ELR (cell line): ENCODE results near the gene MAEA.

Experiments
- DNase-seq: peaks from one replicate; pipeline ENCODE4 v3.0.0-alpha.2; 2015; ENCODE audit warnings: low read depth

Gene MAEA

GRCh38 chr4:1300466-1301455 lies 11.1 kb downstream of the MAEA start:
- DNase-seq: peak; percentile 76

DNA sequence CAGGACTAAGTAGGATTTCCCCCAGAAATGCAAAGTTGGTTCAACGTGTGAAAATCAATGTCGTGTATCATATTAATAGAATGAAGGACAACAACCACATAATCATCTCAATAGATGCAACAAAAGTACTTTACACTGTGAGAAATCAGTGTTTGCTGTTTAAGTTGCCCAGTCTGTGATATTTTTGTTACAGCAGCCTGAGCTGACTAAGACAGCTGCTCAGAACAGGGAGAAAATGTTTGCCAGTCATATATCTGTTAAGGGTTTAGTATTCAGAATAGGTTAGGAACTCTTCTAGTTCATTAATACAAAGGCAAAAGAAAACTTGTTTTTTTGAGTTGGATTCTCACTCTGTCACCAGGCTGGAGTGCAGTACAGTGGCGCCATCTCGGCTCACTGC lies 12.5 kb downstream of the MAEA start:
- DNase-seq: no peak

DNA sequence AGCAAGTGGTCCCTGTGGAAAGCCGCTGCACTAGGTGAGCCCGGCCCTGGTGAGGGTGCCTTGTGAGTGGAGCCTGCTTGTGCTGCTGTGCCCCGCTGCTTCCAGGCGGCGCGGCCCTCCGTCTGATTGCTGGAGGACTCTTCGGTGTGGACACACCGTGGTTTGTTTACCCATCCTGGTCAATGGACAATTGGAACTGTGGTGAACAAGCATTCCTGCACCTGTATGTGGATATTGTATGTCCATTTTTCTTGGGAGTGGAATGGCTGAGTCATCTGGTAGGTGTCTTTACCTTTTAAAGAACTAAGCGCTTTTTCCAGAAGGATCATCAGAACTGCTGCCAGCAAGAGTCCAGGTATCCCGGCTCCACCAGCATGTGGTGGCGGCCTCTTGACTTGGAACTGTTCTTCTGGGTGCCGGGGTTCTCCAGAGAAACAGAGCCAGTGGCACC lies 15.6 kb downstream of the MAEA start:
- no peak for DNase-seq

GRCh38 chr4:1305781-1306455 lies 16.2 kb downstream of the MAEA start:
- DNase-seq: no peak

DNA sequence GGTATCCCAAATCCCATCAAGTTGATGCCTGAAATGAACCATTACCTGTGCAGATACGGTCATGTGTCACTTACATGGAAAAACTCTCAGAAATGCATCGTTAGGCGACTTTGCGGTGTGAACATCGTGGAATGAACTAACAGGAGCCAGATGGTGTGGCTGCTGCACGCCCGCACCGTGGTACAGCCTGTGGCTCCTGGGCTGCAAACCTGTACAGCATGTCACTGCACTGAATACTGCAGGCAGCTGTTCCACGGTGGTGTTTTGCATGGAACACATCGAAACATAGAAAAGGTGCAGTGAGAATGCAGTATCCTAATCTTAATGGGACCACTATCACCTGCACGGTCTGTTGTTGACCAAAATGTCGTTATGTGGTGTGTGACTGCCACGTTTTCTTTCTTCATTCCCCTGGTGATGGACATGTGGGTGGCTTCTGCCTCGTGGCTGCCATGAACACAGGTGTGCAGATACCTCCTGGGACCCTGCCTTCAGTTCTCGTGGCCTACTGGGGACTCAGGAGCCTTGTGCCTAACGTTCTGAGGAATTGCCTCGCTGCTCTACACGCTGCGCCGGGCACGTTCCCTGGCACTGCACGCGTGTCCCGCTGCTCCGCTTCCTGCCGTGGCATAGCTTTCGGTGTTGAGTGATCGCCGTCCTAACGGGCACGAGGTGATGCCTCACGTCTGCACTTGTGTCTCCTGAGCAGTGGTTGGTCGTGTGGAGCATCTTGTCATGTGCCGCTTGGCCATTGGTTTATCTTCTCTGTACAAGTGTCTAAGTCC lies 18.5 kb downstream of the MAEA start:
- no peak for DNase-seq

GRCh38 chr4:1309261-1310010 lies 19.7 kb downstream of the MAEA start:
- DNase-seq: peak; percentile 88

- no peak for DNase-seq
These were observed 20.5 kb downstream of the MAEA start for GRCh38 chr4:1310031-1310795.

DNA sequence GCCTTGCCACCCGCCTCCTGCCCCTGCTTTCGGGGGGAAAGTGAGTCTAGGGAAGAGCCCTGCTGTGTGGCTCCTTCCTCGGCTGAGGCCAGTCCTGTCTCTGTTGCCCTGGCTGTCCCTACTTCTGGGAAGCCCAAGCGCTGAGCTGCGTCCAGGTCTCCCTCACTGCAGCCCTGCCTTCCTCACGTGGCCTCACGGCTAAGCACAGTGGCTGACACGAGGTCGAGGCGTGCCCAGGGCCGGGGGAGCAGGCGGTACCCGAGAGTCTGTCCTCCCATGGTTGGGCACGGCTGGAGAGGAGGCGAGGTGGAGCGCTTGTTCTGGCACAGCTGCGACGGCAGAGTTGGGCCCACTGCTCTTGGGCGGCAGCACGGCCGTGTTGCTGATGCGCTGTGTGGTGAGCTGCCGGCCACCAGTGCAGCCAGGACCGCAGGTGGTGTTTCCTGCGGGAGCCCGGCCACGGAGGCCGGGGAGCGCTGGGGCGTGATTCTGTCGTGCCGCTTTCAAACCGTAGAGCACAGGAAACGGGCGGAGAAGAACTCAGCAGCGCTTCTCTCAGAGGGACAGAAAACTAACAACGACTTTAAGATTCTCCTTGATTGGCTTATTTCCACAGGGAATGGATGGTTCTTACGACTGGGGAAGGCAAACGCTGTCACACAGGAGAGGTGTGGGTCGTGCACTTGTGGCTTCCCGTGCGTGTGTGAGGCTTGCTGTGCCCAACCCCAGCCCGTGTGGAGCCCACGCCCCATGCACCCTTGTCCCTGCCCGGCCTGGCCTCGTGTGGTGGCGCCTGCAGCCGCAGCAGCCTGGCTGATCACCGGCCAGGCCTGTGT lies 21.3 kb downstream of the MAEA start:
- no peak for DNase-seq

DNA sequence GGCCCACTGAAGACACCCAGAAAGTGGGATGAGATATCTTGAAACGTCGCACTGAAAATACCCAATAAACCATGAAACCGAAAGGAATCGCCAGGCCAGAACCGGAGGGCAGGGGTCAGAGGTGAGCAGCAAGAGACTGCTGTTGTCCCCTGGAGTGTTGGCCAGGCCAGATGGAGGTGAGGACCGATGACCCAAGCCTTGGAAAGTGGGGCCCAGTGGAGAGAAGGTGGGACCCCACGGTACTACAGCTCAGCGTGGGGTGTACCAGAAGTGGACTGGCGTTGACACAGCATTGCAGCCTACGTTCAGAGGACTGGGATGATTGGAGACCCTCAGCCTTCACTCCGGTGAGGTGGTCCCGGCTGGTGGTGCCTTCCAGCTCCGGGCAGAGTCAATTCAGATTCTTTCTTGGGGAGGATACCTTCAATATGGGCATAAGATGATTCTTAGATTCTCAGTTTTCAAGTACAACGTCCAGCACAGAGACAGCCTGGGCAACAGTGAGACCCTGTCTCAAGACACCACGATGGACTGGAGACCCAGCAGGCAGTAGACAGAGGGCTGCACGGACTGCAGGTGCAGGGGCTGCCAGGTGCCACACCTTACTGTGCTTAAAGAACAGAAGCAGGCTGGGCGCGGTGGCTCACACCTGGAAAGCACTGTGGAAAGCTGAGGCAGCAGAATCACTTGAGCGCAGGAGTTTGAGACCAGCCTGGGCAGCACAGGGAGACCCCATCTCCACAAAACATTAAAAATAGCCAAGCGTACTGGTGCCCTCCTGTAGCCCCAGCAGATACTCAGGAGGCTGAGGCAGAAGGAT lies 23.3 kb downstream of the MAEA start:
- no peak for DNase-seq

- DNase-seq: no peak
These were observed 25.6 kb downstream of the MAEA start for GRCh38 chr4:1315306-1315705.

DNA sequence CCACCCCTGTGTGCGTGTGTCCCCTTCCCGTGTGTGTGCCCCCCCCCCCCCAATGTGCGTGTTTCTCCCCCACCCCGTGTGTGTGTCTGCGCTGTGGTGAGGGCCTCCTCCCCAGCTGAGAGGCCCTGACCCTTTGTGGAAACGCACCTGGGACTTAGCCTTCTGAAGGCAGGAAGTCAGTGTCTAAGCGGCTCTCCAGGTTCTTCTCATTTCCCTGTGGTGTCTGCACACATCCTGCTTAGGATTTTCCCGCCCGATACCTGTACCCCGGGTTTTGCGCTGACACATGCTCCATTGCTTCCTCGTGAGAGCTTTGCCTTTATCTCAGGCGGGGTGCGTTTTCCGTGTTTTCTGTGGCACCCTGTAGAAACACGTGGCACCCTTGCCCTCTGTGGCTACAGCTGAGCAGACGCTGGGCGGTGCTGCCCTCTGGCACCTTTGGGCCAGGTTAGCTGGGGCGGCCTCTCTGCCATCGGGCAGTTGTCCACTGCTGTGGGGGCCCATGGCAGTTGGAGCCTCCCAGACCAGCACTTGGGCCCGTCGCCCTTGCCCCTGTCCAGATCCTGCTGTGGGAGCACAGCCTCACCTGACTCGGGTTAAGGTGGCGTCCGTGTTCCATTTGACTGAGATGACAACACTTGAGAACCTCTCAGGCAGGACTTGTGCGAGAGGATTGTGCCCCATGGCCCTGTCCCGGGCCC lies 26.3 kb downstream of the MAEA start:
- no peak for DNase-seq

DNA sequence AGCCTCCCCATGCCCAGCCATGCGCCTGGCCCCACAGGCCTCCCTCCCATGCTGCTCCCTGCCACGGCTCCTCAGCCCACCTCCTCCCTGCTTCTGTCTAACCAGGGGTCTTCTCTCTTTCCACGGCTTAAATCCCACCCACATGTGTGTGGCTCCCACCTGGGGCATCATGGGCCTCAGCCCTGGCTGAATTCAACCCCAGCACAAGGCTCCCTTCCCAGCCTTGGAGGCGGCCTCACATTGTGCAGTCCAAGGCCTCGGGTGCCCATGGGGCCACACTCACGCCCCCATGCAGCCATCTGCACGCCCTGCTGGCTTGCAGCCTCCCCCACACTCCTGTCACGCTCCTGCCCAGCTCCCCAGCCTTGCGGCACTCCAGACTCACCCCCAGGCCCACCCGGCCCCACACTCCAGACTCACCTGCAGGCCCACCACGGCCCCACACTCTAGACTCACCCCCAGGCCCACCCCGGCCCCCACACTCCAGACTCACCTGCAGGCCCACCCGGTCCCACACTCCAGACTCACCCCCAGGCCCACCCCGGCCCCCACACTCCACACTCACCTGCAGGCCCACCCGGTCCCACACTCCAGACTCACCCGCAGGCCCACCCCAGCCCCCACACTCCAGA lies 27.0 kb downstream of the MAEA start:
- DNase-seq: no peak

- no peak for DNase-seq
These were observed 27.7 kb downstream of the MAEA start for GRCh38 chr4:1317177-1318045.

- no peak for DNase-seq
These were observed 28.3 kb downstream of the MAEA start for GRCh38 chr4:1318046-1318375.

DNA sequence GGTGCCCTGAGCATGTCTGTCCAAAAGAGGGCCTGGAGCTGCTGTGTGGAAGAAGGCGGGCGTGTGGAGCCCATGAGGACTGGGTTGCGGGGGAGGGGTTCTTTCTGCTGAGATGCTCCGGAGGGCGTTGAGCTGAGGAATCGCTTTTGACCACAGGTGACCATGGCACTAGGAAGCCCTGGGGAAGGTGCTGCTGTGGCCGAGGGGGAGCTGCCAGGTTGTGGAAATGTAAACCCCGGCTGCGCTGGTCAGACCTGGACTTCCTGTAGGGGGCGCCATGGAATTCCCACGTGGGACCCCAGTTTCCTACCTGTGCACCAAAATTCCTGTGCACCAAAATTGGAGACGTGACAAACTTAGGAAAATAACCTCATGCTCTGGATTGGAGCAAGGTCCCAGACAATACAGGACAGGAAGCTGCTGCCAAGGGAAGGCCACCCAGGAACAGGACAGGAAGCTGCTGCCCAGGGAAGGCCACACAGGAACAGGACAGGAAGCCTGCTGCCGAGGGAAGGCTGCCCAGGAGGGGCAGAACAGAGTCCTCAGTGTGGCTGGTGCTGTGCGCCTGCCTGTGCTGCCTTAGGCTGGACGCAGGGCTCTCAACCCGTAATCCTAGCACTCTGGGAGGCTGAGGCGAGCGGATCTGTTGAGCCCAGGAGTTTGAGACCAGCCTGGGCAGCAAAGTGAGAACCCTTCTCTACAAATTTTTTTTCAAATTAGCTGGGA lies 29.0 kb downstream of the MAEA start:
- DNase-seq: no peak

GRCh38 chr4:1321486-1321885 lies 31.8 kb downstream of the MAEA start:
- DNase-seq: no peak
